ENCODE results near the gene RHOT2. TPM values are rescaled to one million over a fixed set of nuclear protein-coding genes. Genes with fewer than 3 reads are reported as not detected.

Gene RHOT2
- total and polyA plus RNA-seq, 2 donors (not counting 3 experiments of a cell fraction or from before 2014, with no cell fraction given) = 106 to 139 TPM

DNA sequence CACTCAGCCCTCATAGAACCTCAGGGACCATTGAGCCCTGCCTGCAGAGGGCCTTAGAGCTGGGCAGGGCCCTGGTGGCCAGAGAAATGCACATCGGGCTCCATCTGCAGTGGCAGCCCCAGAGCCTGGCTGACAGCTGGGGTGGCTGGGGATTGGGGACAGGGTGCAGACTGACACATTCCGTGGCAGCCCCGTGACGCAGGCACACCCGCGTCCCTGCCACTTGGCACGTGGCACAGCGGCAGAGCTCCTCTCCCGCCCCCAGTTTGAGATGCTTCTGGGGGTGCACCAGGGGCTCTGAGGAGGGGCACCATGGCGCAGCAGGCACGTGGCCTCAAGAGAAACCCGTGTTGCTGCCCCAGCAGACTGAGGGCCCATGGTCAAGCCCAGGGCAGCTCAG lies 35.5 kb downstream of the RHOT2 start:
- ChIA-PET CTCF (interaction anchor here (0.7 to 2.7 kb wide), 6 partner anchors 9 to 82 kb away, joined by 3 to 10 read pairs (median 4); partner anchors contain the start of genes ANTKMT, METRN and WDR24), POLR2A (no interaction called here)
- Histone ChIP-seq H3K79me2 (ENCODE audit: control insufficient read depth, insufficient read depth, low read length) (no peaks in the 10 kb centered on the region), H3K4me2 (ENCODE audit: insufficient read depth, low read length) (no peak overlapping the region), H3K27me3 (ENCODE audit: control insufficient read depth in 2 of 2, insufficient read depth in 2 of 2, low read length in 2 of 2) (peaks cover 39 to 44% of the 10 kb centered on the region in 2 experiments), H3K9me3 (replicated peaks; ENCODE audit: control insufficient read depth, insufficient read depth, low read length) (no peaks in the 10 kb centered on the region), H2AFZ (ENCODE audit: low read depth, low read length) (no peak overlapping the region), H3K36me3 (ENCODE audit: control insufficient read depth in 2 of 2, extremely low read depth in 1 of 2, insufficient read depth in 2 of 2, low read length in 2 of 2) (no peaks in the 10 kb centered on the region), H3K4me3 (replicated peaks in 1 of 3; ENCODE audit: insufficient read depth in 1 of 3, low read depth in 1 of 3, low read length in 3 of 3) (no peak overlapping the region), H4K20me1 (replicated peaks; ENCODE audit: control insufficient read depth, extremely low read depth, insufficient read depth, low read length) (no peaks in the 10 kb centered on the region), H3K9me1 (replicated peaks; ENCODE audit: control insufficient read depth, extremely low read depth, insufficient read depth, low read length) (no peaks in the 10 kb centered on the region), H3K9ac (replicated peaks; ENCODE audit: extremely low read depth, insufficient read depth, low read length) (no peak overlapping the region), H3K27ac (ENCODE audit: insufficient read depth, low read depth, low read length) (no peak overlapping the region), H3K4me1 (ENCODE audit: control insufficient read depth, extremely low read depth, insufficient read depth, low read length) (no peaks in the 10 kb centered on the region)
- dilution Hi-C loops (cut with MboI; ENCODE audit: extremely low pct_ligation_motif_present, low sequenced_read_pairs) = no loop called here
- no peak for DNase-seq (ENCODE audit: low read depth, low spot score)
- TF ChIP-seq GATA2 (IDR thresholded peaks at IDR 0.05; ENCODE audit: insufficient read depth, insufficient read length, low read depth, low read length) (no peak), POLR2A (IDR thresholded peaks at IDR 0.05; ENCODE audit: low read depth, low read length) (no peak), JUN (IDR thresholded peaks at IDR 0.05; ENCODE audit: borderline replicate concordance, insufficient read depth, insufficient read length, low read depth) (no peak), MYC (IDR thresholded peaks at IDR 0.05; ENCODE audit: low read depth, low read length) (no peak), EZH2 (IDR thresholded peaks at IDR 0.05; ENCODE audit: borderline replicate concordance, low read depth, low read length, severe bottlenecking) (no peak), FOS (IDR thresholded peaks at IDR 0.05; ENCODE audit: borderline replicate concordance, insufficient read depth, low read length) (no peak), POLR2AphosphoS5 (IDR thresholded peaks at IDR 0.05; ENCODE audit: insufficient read depth, low read depth, low read length) (no peak)
- TF ChIP-seq, protein P1, sequence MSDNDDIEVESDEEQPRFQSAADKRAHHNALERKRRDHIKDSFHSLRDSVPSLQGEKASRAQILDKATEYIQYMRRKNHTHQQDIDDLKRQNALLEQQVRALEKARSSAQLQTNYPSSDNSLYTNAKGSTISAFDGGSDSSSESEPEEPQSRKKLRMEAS (IDR thresholded peaks at IDR 0.05; ENCODE audit: insufficient read depth, insufficient read length) = no peak
- TF ChIP-seq, protein P2, sequence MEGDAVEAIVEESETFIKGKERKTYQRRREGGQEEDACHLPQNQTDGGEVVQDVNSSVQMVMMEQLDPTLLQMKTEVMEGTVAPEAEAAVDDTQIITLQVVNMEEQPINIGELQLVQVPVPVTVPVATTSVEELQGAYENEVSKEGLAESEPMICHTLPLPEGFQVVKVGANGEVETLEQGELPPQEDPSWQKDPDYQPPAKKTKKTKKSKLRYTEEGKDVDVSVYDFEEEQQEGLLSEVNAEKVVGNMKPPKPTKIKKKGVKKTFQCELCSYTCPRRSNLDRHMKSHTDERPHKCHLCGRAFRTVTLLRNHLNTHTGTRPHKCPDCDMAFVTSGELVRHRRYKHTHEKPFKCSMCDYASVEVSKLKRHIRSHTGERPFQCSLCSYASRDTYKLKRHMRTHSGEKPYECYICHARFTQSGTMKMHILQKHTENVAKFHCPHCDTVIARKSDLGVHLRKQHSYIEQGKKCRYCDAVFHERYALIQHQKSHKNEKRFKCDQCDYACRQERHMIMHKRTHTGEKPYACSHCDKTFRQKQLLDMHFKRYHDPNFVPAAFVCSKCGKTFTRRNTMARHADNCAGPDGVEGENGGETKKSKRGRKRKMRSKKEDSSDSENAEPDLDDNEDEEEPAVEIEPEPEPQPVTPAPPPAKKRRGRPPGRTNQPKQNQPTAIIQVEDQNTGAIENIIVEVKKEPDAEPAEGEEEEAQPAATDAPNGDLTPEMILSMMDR (IDR thresholded peaks at IDR 0.05; ENCODE audit: extremely low read depth in 1 of 2, insufficient read depth in 1 of 2, low read depth in 1 of 2, low read length in 2 of 2) = no peak
- intact Hi-C loops (cut with micrococcal nuclease) = no loop called here
- no peak for FAIRE-seq
- BruUV-seq (replicated peaks) = no TSS peak

Data from endothelial cell of umbilical vein (primary cell).